ENCODE data around the gene ABT1.
"Not testable (repeated sequence)": the region's sequence is repeated elsewhere in the genome, so short reads cannot be mapped to it uniquely, and the experiment has no call there.

Gene ABT1

GRCh38 chr6:26596579-26597388, at the start of gene ABT1:
Gene ABT1, plus strand, starts transcription at chr6:26596953. Its CDS starts 30 bp downstream, at chr6:26596983.
- DNase-seq (ENCODE audit: low read depth in 2 of 2), result peak; percentile 94 to 95

- not testable (repeated sequence) for DNase-seq (ENCODE audit: low read depth in 2 of 2)
Observed at GRCh38 chr6:26547363-26547762, 49.4 kb upstream of the ABT1 start.

- peak in 1 of 2 donors; percentile 42 for DNase-seq (ENCODE audit: low read depth in 2 of 2)
Observed at GRCh38 chr6:26550250-26550993, 46.3 kb upstream of the ABT1 start.

- no peak for DNase-seq (ENCODE audit: low read depth in 2 of 2)
Observed at GRCh38 chr6:26552205-26552604, 44.5 kb upstream of the ABT1 start.

- no peak for DNase-seq (ENCODE audit: low read depth in 2 of 2)
Observed at GRCh38 chr6:26552640-26553188, 44.0 kb upstream of the ABT1 start.

- DNase-seq (ENCODE audit: low read depth in 2 of 2), result peak; percentile 63 to 68
Observed at GRCh38 chr6:26553264-26553634, 43.5 kb upstream of the ABT1 start.

GRCh38 chr6:26553635-26554446, 42.9 kb upstream of the ABT1 start:
- peak; percentile 70 to 71 for DNase-seq (ENCODE audit: low read depth in 2 of 2)

- no peak for DNase-seq (ENCODE audit: low read depth in 2 of 2)
Observed at GRCh38 chr6:26554447-26554696, 42.4 kb upstream of the ABT1 start.

GRCh38 chr6:26554697-26555504, 41.9 kb upstream of the ABT1 start:
- peak; percentile 44 to 47 for DNase-seq (ENCODE audit: low read depth in 2 of 2)

GRCh38 chr6:26555505-26556262, 41.1 kb upstream of the ABT1 start:
- DNase-seq (ENCODE audit: low read depth in 2 of 2), result no peak

GRCh38 chr6:26556263-26557070, 40.3 kb upstream of the ABT1 start:
- DNase-seq (ENCODE audit: low read depth in 2 of 2), result peak in 1 of 2 donors; percentile 30

GRCh38 chr6:26561533-26562466, 35.0 kb upstream of the ABT1 start:
- DNase-seq (ENCODE audit: low read depth in 2 of 2), result no peak

GRCh38 chr6:26563488-26563887, 33.3 kb upstream of the ABT1 start:
- no peak for DNase-seq (ENCODE audit: low read depth in 2 of 2)

GRCh38 chr6:26568601-26569432, 27.9 kb upstream of the ABT1 start:
- DNase-seq (ENCODE audit: low read depth in 2 of 2), result peak; percentile 90 to 93

GRCh38 chr6:26569433-26569764, 27.4 kb upstream of the ABT1 start:
- DNase-seq (ENCODE audit: low read depth in 2 of 2), result no peak

- DNase-seq (ENCODE audit: low read depth in 2 of 2), result no peak
Observed at GRCh38 chr6:26570027-26570809, 26.5 kb upstream of the ABT1 start.
